ENCODE measurements around the gene VPS13D.

VPS13D gene

DNA sequence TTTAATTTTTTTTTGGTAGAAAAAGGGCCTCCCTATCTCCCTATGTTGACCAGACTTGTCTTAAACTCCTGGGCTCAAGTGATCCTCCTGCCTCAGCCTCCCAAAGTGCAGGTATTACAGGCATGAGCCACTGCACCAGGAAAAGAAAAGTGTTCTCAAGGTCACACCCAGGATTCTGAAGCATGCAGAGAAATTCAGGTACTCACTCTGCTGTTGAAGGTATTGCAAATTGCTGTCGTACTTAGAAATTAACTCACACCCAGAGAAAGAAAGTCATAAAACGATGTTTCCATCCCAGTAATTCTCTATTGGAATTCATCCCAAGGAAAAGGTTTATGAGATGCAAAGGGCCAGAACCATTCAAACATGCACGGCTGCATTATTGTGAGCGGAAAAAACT, 314.5 kb downstream of the VPS13D start:
- no peak for DNase-seq

DNA sequence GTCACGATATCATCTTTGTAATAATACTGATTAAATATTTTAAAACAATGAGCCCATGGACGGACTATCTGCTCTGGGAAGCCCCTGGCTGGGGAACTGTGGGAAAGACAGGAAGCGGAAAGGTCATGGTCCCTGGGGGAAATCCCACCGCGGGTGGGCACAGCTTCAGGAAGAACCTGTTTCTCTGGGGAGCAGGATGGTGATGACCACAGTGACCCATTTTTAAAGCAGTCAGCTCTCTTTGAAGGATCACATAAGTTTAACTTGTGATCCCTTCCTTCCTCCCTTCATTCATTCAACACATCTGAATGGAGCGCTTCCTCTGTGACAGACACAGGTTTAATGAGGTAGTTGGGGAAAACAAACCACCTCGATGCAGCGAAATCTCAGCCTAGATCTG, 315.2 kb downstream of the VPS13D start:
- DNase-seq = no peak

DNA sequence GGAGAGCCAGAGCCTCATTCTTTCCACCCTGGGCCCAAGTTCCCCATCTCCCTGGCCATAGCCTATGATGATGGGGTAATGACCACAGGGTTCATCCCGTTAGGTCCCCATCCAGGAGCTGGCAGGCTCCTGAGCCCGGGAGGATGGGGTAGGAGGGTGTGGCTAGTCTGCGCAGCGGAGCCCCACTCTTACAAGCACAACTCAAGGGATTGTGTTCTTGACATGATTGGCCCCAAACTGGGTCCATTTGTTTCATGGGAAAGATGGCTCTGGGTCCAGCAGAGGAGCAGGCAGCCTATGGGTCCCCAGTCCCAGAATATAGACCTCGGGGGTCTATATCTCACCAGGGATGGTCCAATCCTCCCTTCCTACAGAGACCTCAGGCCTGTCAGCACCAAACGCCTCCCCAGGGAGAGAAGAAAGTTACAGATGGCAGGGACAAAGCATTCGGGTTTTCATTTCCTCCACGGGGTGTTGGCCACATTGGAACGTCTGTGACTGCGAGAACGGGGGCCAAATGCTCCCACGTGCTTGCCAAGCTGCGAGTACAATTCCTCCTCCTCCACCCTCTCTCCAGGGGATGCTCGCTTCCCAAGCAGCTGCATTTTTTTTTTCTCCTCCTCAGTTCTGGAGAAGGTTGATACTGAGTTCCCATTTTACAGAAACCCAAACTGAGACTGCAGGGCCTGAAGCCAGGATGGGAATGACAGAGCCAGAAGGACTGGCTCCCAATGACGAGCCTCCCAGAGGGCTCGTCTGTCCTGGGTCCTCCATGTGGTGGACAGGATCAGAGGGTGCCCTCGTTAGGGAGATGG, 317.1 kb downstream of the VPS13D start:
- no peak for DNase-seq

DNA sequence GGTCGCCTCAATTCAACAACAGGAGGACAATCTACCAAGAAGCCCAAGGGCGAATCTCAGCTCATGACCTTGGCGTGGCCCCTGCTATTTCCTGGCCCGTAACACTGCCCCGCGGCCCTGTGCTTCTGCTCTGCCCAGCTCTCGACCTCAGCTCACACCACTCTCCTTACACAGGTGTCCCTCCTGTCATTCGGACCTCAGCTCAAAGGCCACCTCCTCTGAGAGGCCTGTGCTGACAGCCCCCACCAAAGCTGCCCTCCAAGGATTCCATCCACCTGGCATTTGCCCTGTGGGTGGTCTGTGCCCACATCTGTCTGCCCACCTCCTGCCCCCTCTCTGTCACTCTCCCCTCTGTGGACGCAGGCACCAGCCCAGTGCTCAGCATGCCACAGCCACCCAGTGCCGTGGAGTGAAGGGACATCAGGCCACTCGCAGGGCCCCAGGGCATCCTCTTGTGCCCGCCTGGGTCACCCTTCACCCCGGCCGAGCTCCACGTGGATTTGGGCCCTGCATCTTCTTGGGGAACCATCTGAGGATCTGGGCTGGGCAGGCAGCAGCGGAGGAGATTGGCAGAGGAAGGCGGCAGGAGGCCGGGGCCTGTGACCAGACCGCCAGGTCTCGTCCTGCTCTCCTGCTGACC, 317.9 kb downstream of the VPS13D start:
- no peak for DNase-seq

DNA sequence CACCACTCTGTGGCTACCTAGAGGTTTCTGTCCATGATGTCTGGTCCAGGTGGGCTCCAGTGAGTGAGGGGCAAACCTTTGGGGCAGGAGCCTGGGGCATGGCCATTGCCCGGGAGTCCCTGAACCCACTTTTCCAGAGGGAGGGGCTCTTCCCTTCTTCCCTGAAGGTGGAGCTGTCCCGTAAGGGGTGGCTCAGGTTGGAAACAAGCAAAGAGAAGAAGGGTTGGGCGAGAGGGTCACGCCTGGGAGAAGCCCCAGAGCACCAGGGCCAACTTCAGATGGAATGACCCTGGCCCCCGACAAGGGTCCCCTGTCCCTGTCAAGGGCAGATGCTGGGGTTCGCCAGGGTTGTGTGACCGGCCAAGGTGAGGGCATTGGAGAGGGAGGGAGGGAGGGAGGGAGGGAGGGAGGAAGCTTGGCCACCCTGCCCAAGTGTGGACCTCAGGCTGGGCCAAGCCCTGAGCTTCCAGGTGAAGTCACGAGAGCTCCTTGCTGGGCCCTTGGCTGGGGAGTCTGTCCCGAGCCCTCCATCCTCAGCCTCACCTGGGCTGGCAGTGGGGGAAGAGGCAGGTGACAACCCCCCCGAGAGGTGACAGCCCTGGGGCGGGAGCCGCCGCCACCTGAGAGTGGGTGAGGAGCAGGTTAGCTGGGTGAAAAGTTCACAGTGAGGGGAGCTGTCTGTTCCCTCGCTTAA, 318.6 kb downstream of the VPS13D start:
- DNase-seq = no peak

DNA sequence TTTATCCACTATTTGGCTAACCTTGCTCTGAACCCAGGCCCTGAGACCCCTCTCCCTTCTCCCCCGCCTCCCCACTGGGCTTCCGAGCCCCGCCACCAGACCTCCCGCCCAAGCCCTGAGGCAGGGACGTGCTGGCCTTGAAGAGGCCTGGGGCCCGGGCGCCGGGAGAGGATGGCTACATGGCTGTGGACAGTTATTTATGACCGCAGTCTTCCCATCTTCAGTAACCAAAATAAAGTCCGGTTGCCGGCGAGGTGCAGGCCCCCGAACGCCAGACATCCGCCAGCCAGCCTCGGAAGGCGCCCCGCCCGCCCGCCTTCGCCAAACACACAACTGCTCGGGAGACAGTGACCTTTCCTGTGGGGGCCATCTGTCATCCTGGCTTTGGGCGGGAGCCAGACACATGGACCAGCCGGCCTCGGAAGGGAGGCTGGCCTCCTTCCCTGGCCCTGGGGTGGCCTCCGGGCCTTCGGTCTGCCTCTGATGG, 319.2 kb downstream of the VPS13D start:
- DNase-seq = no peak

DNA sequence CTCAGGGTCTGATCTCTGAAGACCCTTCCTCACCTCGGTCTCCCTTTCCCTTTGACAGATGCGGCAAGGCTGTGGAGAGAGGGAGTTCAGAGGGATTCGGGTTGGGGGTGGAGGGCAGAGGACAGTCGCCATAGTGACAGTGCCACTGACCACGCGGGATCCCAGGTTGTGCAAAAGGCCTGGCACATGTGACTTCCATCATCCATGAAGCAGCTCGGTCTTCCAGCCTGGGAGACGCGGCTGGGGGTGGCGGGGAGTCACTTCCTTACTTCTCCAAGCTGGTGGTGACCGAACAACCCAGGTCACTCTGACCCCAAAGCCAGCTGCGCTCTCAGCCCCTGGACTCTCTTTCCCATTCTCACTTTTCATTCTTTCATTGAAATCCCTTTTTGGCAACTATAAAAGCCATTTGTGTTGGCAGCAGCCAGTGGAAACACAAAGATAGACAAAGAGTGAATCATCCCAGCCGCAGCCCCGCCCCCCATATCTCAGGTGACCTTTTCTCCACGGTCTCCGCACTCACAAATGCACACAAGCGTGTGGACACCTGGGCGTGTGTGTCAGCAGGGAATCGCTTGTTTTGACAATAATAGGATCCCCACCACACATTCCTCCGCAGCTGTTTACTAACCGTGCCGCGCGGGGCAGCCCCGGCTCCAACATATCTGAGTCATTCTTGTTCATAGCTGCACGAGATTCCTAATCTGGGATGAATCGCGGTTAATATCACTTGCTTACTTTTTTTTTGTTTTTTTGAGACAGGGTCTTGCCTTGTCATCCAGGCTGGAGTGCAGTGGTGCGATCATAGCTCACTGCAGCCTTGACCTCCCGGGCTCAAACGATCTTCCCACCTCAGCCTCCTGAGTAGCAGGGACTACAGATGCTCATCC, 319.9 kb downstream of the VPS13D start:
- peak; percentile 97 for DNase-seq

DNA sequence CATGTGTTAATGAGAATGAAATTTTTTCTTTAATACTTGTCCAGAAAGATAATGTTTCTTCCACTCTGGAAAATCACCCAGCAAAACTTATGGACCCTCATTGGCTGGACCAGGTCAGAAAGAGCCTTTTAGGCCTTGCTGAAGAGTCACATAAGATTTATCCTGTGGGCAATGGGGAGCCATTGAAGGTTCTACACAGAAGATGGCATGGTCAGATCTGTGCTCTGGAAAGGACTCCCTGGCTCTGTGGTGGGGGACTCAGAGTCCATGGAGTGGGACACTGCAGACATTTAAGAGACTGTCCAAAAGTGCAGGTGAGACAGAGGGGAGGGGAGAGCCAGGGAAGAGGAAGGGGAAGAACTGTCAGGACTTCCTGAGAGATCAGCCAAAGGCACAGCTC, 321.8 kb downstream of the VPS13D start:
- no peak for DNase-seq

DNA sequence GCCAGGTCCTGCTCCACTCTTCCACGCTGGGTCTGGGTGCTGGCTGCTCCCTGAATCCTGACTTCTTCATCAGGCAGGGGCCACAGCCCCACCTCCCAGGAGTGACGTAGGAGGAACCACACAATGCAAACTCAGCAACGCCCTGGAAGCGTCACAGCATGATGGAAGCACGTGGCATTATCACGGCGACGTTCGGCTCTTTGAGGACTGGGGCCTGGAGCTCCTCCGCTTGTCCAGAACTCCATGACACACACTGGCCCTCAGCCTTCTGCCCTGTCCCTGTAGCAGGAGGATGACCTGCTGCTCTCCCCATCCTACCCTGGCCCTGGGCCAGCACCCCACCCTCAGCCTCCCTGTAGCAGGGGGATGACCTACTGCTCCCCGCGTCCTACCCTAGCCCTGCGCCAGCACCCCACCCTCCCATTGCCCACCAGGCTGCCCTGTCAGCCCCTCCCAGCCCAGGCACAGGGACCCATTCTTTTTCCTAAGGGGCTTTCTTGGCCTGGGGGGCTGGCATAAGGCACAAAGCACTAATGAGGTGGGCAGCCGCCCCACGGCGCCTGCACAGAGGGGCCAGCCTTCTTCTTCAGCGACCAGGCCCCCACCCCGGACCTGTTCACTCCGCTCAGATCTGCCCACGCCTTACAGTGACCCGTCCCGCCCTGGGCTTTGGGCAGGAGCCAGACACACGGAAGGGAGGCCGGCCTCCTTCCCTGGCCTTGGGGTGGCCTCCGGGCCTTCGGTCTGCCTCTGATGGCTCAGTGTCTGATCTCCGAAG, 322.5 kb downstream of the VPS13D start:
- no peak for DNase-seq

DNA sequence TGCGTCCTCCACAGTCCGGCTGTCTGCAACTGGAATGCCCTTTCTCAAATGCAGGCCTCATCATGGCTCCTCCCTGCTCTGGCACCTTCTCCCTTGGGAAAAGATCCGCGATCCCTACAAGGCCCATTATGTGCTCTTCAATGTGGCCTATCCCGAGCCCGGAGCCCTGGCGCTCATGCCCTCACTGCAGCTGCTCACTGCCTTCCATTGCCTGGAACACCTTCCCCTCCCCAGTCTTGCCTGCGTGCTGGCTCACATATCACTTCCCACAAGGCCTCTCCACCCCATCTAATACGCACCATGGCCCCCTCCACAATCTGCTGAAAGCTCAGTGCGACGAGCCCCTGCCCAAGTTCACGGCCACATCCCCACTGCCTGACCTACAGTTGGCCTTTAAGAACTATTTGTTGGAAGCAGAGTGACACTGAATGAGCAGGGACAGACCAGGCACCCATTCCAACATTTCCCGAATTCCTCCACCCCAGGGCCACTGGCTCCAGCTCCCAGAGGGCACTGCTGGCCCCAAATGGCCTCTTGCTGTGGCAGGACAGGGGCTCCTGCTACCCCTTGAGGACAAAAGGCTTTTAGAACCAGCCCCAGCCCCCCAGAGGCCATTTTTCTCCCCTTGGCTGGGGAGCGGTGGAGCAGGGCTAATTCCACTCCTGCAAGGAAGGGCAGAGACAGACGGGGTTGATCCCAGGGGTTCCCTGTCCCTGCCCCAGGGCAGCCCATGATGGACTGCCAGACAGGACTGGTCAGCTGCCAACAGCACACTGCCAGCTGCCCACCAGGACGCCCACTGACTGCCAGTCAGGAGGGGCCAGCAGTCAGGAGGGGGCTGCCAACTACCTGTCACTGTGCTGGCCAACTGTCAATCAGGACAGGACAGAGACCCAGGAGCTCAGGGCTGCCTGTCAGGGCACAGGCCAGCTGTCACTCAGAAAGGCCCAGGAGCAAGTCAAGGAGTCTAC, 323.4 kb downstream of the VPS13D start:
- no peak for DNase-seq

DNA sequence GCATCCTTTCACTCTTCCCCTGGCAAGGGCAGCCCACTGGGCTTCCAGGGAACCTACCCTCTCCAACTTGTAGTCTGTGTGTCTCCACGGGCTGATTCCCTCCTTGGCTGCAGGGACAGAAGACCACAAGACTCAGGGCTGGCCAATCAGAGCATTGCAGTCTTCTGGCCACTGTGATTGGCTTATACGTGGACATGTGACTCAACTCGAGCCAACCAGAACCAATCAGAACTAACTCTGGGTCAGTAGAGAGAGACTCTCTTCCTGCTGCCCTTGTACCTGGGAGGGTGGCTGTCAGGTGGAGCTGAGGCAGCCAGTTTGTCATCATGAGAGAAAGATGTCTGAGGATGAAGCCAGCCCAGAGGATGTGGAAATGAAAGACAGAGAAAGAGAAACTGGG, 324.1 kb downstream of the VPS13D start:
- no peak for DNase-seq

DNA sequence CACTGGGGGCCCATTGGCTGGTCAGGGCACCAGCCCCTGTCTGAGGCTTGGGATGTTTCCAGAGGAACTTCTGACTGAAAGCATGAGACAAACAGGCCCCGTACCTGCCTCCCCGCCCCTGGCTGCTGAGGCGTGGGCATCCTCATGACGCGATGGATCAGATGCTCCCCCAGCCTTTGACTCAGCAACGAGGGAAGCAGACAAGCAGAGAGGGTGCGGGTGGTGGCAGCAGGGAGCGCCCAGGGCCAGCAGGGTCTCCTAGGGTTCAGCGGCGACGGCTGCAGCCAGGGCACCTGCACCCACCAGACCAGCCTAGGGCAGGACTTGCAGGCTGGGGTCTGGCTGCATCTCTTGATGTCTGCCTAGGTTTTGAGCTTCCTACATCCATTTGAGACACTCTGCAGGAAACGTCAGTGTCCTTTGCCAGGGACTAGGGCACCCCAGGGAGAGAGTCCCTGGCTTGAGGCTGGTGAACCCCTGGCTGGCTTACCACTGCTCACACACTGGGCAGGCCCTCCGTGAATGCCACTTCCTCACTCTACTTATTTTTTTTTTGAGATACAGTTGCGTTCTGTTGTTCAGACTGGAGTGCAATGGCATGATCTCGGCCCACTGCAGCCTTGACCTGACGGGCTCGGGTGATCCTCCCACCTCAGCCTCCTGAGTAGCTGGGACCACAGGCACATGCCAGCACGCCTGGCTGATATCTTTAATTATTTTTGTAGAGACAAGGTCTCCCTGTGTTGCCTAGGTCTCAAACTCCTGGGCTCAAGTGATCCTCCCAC, 324.9 kb downstream of the VPS13D start:
- no peak for DNase-seq

DNA sequence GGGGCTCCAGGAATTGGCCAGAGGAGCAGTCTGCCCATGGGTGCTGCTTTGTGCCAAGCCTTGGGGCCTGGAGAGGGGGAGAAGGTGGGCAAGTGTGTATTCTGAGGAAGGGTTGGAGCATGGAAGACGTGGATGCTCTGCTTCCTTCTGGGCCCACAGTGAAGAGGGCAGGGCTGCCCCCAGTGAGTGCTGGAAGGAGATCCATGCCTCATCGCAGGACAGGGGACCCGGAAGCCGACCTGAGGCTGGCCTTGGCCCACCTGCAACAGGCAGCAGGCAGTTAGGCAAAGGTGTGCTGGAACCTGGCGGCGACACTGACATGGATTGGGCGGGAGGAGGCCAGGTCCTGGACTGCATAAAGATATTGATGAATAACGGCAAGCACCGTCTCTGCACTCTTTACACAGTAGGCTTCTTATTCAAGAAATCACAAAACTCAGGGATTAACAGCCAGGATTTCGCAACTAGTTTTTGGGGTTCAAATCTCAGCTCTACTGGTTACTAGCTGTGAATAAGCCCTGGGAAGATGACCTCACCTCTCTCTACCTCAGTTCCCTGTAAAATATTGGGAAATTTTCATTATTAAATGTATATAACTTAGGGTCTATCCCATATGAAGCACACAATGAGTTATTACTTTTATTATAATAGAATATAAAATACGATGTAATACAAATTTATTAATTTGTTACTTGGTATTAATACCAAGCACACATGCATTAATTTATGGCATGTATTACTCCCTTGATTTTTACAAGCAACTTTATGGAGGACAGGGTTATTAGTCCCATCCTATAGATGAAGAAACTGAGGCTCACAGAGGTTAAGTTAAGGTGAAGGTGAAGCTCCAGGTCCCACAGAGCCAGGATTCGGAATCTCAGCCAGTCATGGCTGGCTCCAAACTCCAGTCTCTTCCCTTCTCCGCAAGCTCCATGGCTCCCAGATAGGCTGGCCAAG, 325.9 kb downstream of the VPS13D start:
- no peak for DNase-seq

DNA sequence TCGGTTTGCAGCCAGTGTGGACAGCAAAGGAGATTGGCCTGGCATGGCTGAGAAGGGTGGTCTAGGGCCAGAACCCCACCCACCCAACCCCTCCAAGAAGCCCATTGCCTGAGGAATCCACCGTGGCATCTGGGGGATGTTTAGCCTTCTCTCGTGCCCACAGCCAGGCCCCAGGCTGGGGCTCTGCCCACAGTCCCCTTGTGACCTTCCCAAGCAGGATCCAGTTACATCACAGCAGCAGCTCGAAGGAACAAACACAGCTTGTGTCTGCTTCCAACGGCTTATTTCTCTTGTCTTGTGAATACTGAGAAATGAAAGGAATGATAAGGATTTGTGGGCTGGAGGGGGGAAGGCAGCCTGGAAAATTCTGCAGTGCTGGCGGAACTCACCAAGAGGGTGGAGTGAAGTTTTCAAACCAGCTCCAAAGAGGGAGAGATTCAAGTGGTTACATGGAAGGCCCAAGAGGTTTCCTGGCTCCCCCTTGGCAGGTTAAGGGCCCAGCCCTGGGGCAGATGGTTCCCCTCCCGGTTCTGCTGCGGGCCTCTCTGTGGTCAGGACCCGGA, 326.6 kb downstream of the VPS13D start:
- peak; percentile 91 for DNase-seq

DNA sequence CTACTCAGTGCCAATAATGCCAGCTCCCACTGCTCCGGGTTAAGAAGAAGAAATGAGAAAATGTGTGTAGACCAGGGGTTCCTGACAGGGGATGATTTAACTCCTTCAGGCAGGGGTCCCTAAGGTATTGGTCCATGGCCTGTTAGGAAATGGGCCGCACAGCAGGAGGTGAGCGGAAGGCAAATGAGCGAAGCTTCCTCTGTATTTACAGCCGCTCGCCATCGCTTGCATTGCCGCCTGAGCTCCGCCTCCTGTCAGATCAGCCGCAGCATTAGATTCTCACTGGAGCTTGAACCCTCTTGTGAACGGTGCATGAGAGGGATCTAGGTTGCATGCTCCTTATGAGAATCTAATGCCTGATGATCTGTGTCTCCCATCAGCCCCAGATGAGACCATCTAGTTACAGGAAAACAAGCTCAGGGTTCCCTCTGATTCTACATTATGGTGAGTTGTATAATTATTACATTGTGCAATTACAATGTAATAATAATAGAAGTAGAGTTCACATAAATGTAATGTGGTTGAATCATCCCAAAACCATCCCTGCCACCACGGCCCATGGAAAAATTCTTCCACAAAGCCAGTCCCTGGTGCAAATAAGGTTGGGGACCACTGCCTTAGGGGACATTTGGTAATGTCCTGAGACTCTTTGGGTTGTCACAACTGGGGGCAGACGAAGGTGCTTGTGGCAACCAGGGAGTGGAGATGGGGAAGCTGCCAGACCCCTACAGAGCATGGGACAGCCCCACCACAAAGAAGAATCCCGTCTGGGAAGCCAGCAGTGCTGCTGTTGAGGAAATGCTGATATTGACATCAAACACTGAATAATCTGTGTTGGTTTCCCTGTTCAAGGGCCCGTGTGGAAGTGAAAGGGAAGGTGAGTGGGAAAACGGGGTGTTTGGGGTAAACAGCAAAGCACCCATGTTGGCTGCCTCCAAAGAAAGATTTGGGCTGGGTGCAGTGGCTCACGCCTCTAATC, 327.4 kb downstream of the VPS13D start:
- DNase-seq = no peak

DNA sequence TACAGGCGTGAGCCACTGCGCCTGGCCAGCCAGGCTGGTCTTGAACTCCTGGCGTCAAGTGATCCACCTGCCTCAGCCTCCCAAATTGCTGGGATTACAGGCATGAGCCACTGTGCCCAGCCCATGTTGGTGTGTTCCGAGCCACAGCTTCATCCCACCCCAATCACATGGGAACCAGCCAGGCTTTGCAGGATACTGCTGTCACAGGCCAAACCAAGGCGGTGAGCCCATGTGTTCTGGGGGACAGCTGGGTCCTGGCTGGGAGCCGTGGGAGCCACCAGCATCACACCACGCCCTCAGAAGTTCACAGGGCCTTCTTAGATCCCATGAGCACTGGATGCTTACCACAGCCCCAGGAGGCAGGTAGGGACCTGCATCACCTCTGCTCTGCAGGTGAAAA, 331.3 kb downstream of the VPS13D start:
- no peak for DNase-seq
